Neuronal stem cell (in vitro differentiated cells): ENCODE measurements around the gene PARD3.

ENCODE experiments used
- DNase-seq: peaks from one replicate; pipeline ENCODE4 v3.0.0-alpha.2; 2013; ENCODE audit warnings: low spot score
- H2AFZ ChIP-seq: one replicate; pipeline ENCODE4 v1.6.1; 2013; ENCODE audit warnings: mild to moderate bottlenecking, low read length, inconsistent platforms
- H2AK5ac ChIP-seq: 2 replicates; pipeline ENCODE4 v1.6.1; 2013; ENCODE audit warnings: low read depth, mild to moderate bottlenecking, inconsistent platforms, low read length, moderate library complexity, mixed read lengths
- H2BK120ac ChIP-seq: 2 replicates; pipeline ENCODE4 v1.6.1; 2013; ENCODE audit warnings: low read depth, mild to moderate bottlenecking, inconsistent platforms, low read length, moderate library complexity, mixed read lengths
- H2BK12ac ChIP-seq: one replicate; pipeline ENCODE4 v1.6.1; 2013; ENCODE audit warnings: low read length, inconsistent platforms
- H2BK15ac ChIP-seq: 2 replicates; pipeline ENCODE4 v1.6.1; 2013; ENCODE audit warnings: mild to moderate bottlenecking, low read length, inconsistent platforms, mixed read lengths
- H2BK5ac ChIP-seq: one replicate; pipeline ENCODE4 v1.6.1; 2013; ENCODE audit warnings: inconsistent platforms, mild to moderate bottlenecking, low read length, moderate library complexity
- H3K14ac ChIP-seq: one replicate; pipeline ENCODE4 v1.6.1; 2013; ENCODE audit warnings: low read length, inconsistent platforms
- H3K18ac ChIP-seq: 2 replicates; pipeline ENCODE4 v1.6.1; 2013; ENCODE audit warnings: low read length, inconsistent platforms
- H3K23ac ChIP-seq: 2 replicates; pipeline ENCODE4 v1.6.1; 2013; ENCODE audit warnings: low read depth, mild to moderate bottlenecking, mixed read lengths, low read length, inconsistent platforms; ENCODE audit not compliant: poor library complexity
- H3K27ac ChIP-seq: replicated peaks from 3 replicates; pipeline ENCODE4 v1.5.1; 2013; ENCODE audit warnings: low read length, inconsistent platforms
- H3K27me3 ChIP-seq, 3 experiments: 2 replicates each; pipeline ENCODE4 v1.6.1; 2013; ENCODE audit warnings: low read length in 3 of 3, mild to moderate bottlenecking in 2 of 3, inconsistent platforms in 1 of 3, low read depth in 1 of 3, mixed read lengths in 1 of 3, moderate library complexity in 1 of 3; ENCODE audit not compliant: control insufficient read depth in 3 of 3, insufficient read depth in 3 of 3
- H3K36me3 ChIP-seq, 2 donors: replicated peaks in 1 of 2; 2 replicates each; pipeline ENCODE4 v1.6.1; 2013; ENCODE audit warnings: low read length in 2 of 2; ENCODE audit not compliant: control insufficient read depth in 2 of 2, insufficient read depth in 2 of 2
- H3K4ac ChIP-seq: 2 replicates; pipeline ENCODE4 v1.6.1; 2013; ENCODE audit warnings: inconsistent platforms, mild to moderate bottlenecking, low read length, moderate library complexity
- H3K4me1 ChIP-seq, 2 donors: 1 replicate in 1 of 2; 2 replicates in 1 of 2; pipeline ENCODE4 v1.6.1; 2013; ENCODE audit warnings: low read length in 2 of 2, low read depth in 1 of 2; ENCODE audit not compliant: control insufficient read depth in 2 of 2, insufficient read depth in 1 of 2
- H3K4me2 ChIP-seq: one replicate; pipeline ENCODE4 v1.6.1; 2013; ENCODE audit warnings: mild to moderate bottlenecking, low read length, inconsistent platforms; ENCODE audit not compliant: insufficient read depth, poor library complexity, severe bottlenecking
- H3K4me3 ChIP-seq, 2 donors: 2 replicates each; pipeline ENCODE4 v1.5.1; 2013; ENCODE audit warnings: low read length in 2 of 2, mild to moderate bottlenecking in 2 of 2, inconsistent platforms in 1 of 2, moderate library complexity in 1 of 2
- H3K79me1 ChIP-seq: one replicate; pipeline ENCODE4 v1.6.1; 2013; ENCODE audit warnings: low read depth, mild to moderate bottlenecking, inconsistent platforms, low read length, moderate library complexity
- H3K9ac ChIP-seq: one replicate; pipeline ENCODE4 v1.6.1; 2013; ENCODE audit warnings: mild to moderate bottlenecking, low read depth, low read length, inconsistent platforms; ENCODE audit not compliant: poor library complexity
- H3K9me3 ChIP-seq, 2 donors: replicated peaks in 1 of 2; 2 replicates each; pipeline versions ENCODE3 to v1.6.1; 2013; ENCODE audit warnings: low read length in 2 of 2, mild to moderate bottlenecking in 2 of 2, inconsistent platforms in 1 of 2, low read depth in 1 of 2, mixed read lengths in 1 of 2, moderate library complexity in 1 of 2; ENCODE audit not compliant: control insufficient read depth in 2 of 2, insufficient read depth in 1 of 2
- H4K8ac ChIP-seq: one replicate; pipeline ENCODE4 v1.6.1; 2013; ENCODE audit warnings: low read depth, mild to moderate bottlenecking, inconsistent platforms, low read length, moderate library complexity
- H4K91ac ChIP-seq: one replicate; pipeline ENCODE4 v1.6.1; 2013; ENCODE audit warnings: low read length, low read depth, mild to moderate bottlenecking, inconsistent platforms; ENCODE audit not compliant: poor library complexity
- WGBS, 2 donors: extraction: QIAGEN DNeasy Blood & Tissue Kit; methylation state at CpG; one replicate each; pipeline ENCODE4 v1.1.7; 2013; ENCODE audit warnings: missing lambda C conversion rate in 2 of 2, mixed read lengths in 1 of 2; ENCODE audit not compliant: insufficient read length in 2 of 2, insufficient replicate concordance in 1 of 2; ENCODE audit errors: extremely low coverage in 2 of 2; 5-methylcytosine and 5-hydroxymethylcytosine counted together

Gene PARD3

DNA sequence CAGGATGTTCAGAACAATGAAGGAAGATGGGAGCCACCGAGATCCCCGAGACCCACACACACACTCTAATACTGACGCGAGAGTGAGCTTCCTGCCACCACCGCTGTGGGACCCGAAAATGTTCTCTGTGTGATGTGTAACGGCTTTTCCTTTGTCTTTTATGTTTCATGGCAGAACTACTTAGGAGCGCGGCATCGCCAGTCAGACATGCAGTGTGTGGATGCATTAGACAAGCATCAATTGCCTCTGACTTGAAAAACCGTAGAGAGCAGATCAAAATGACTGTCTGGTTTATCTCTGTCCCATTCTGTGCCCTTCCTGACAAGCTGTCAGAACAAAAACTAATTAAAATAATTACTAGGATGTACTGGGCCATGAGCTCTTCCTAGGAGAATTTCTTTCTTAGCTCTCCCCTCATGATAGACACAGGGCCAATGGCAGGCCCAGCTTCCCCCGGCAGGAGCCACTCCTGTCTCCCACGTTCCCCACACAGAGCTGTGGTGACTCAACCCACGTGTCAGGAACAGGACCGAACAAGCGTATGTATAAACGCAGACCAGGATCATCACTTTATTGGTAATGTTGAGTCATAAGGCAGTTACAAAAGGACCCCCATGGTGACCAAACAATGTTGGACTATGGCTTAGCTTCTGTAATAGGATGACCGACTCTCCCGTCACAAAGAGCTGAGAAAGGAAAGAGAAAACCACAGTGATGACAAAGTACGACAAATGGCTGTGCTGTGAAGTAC is 705.0 kb downstream of the PARD3 start:
- H2BK120ac ChIP-seq: no peak overlapping the region
- no peak overlapping the region for H3K14ac ChIP-seq
- no peak overlapping the region for H2AK5ac ChIP-seq
- no peaks in the 10 kb centered on the region for H3K9me3 ChIP-seq
- WGBS, 2 donors: no CpG with 5 or more reads among the region's 20 CpGs
- no peak overlapping the region for H4K91ac ChIP-seq
- no peak overlapping the region for H3K4me3 ChIP-seq
- no peak overlapping the region for H3K27ac ChIP-seq
- no peaks in the 10 kb centered on the region for H3K27me3 ChIP-seq
- no peak for DNase-seq
- no peak overlapping the region for H3K18ac ChIP-seq
- H3K4ac ChIP-seq: no peak overlapping the region
- no peak overlapping the region for H2BK12ac ChIP-seq
- H3K36me3 ChIP-seq: peaks cover 3 to 7% of the 10 kb centered on the region in 2 donors
- H2BK15ac ChIP-seq: no peak overlapping the region
- H2AFZ ChIP-seq: no peak overlapping the region
- H3K4me1 ChIP-seq: peaks cover 5% of the 10 kb centered on the region in 2 donors
- H3K4me2 ChIP-seq: no peak overlapping the region
- H3K23ac ChIP-seq: no peak overlapping the region
- no peak overlapping the region for H3K9ac ChIP-seq
- no peaks in the 10 kb centered on the region for H3K79me1 ChIP-seq
- no peak overlapping the region for H4K8ac ChIP-seq
- no peak overlapping the region for H2BK5ac ChIP-seq

DNA sequence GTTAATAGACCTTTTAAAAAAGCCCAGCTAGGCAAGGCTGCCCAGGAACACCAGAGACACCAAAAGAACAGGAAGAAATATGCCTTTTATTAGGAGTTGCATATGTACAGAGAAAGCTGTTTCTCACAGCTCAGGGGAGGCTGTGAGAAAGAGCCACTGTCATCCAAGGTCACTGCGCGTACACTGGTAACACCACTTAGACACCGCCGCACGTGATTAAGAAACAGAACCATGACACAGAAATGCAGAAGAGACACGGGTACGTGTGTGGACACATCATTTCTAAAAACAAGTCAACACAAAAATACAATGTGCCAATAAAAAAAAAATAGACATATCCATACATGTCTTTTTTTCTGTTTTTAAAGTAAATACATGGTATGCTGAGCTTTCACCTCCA is 705.6 kb downstream of the PARD3 start:
- Histone ChIP-seq H3K4me2 (no peak overlapping the region), H2AK5ac (no peak overlapping the region), H3K36me3 (peaks cover 3 to 7% of the 10 kb centered on the region in 2 donors), H3K79me1 (no peaks in the 10 kb centered on the region), H3K18ac (no peak overlapping the region), H3K27me3 (no peaks in the 10 kb centered on the region), H2BK120ac (no peak overlapping the region), H3K9ac (no peak overlapping the region), H2BK5ac (no peak overlapping the region), H3K14ac (no peak overlapping the region), H4K8ac (no peak overlapping the region), H2BK15ac (no peak overlapping the region), H3K9me3 (no peaks in the 10 kb centered on the region), H2BK12ac (no peak overlapping the region), H3K4me1 (peaks cover 5 to 6% of the 10 kb centered on the region in 2 donors), H3K4me3 (no peak overlapping the region), H2AFZ (no peak overlapping the region), H3K23ac (no peak overlapping the region), H4K91ac (no peak overlapping the region), H3K4ac (no peak overlapping the region), H3K27ac (no peak overlapping the region)
- WGBS, 2 donors: no CpG with 5 or more reads among the region's 7 CpGs
- DNase-seq: no peak

DNA sequence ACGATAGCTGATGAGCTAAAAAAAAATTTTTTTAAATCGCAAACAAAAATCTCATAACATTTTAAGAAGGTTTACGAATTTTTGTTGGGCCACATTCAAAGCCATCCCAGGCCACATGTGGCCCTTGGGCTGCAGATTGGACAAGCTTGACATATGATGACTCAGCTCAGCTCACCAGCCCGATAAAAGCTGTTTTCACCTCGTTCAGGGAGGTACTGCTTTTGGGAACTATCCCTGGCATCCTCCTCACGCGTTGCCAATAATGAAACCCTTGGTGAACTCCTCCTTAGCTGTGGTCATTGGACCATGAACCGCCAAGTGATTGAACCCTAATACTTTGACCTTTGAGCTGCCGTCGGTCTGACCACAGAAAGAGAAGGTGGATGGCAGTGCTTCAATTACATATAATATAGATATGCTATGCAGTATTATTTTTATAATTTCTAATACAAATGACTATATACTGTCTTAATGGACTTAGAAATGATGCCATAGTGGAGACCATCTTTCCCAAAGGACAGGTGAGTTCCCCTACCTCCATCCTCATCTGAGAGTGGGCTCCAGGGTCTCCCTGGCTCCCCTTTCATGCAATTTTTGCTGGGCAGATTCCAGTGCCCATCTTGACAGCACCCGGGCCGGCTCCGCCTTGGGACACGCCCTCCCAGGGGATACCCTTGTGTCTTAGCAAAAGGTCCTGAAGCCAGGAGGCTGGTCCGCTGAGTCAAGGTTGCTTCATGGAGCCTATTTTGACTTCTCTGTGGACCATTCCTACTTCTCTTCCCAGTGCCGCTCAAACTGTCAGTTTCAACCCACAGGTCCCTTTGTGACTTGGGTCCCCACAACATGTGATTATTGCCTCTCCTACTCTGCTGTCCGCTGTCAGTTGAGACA is 707.2 kb downstream of the PARD3 start:
- no peak for DNase-seq
- no peak overlapping the region for H3K23ac ChIP-seq
- H3K9ac ChIP-seq: no peak overlapping the region
- no peaks in the 10 kb centered on the region for H3K79me1 ChIP-seq
- H2BK5ac ChIP-seq: no peak overlapping the region
- no peaks in the 10 kb centered on the region for H3K9me3 ChIP-seq
- no CpG with 5 or more reads among the region's 17 CpGs for WGBS, 2 donors
- no peak overlapping the region for H3K4me2 ChIP-seq
- no peak overlapping the region for H3K4ac ChIP-seq
- peak overlapping the region in 1 of 2 donors; percentile 20 for H3K4me3 ChIP-seq
- no peak overlapping the region for H2AFZ ChIP-seq
- H3K36me3 ChIP-seq: peaks cover 3 to 7% of the 10 kb centered on the region in 2 donors
- no peaks in the 10 kb centered on the region for H3K27me3 ChIP-seq
- H2BK120ac ChIP-seq: no peak overlapping the region
- H2BK15ac ChIP-seq: no peak overlapping the region
- H4K91ac ChIP-seq: no peak overlapping the region
- no peak overlapping the region for H2AK5ac ChIP-seq
- no peak overlapping the region for H3K18ac ChIP-seq
- H3K4me1 ChIP-seq: peaks cover 5 to 6% of the 10 kb centered on the region in 2 donors
- no peak overlapping the region for H2BK12ac ChIP-seq
- no peak overlapping the region for H4K8ac ChIP-seq
- no peak overlapping the region for H3K27ac ChIP-seq
- H3K14ac ChIP-seq: no peak overlapping the region

DNA sequence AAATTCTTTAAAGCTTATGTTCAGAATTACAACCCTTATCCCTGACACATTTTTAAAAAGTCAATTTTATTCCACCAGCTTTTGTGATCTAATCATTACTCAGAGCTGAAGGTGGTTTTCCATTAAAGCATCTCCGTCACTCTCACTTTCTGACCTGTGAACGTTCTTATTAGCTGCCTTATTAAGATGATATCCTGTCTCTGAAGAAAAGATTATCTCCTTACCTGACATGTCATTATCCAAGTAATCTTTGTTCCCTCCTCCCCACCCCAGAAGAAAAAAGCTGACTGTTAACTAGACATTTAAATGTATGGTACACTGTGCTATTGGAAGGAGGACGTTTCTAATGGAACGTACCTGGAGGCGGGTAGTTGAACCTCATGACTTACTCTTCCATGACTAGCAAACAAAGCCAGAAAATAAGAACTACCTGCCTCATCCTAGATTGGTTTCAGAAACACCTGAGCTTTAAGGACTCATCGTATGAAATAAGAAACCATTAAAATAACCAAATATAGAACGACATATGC is 708.7 kb downstream of the PARD3 start:
- H3K14ac ChIP-seq: no peak overlapping the region
- no CpG with 5 or more reads among the region's 7 CpGs for WGBS, 2 donors

More for the DNA sequence above, 708.7 kb downstream of the PARD3 start:
- no peak for DNase-seq
- H3K4me2 ChIP-seq: no peak overlapping the region
- H2BK5ac ChIP-seq: no peak overlapping the region
- no peak overlapping the region for H3K4me3 ChIP-seq
- no peak overlapping the region for H4K8ac ChIP-seq
- H2AK5ac ChIP-seq: no peak overlapping the region
- H3K79me1 ChIP-seq: no peaks in the 10 kb centered on the region
- no peak overlapping the region for H3K9ac ChIP-seq
- H4K91ac ChIP-seq: no peak overlapping the region
- H3K9me3 ChIP-seq: no peaks in the 10 kb centered on the region
- H3K27ac ChIP-seq: no peak overlapping the region
- no peak overlapping the region for H3K4ac ChIP-seq
- no peak overlapping the region for H3K23ac ChIP-seq
- H3K27me3 ChIP-seq: no peaks in the 10 kb centered on the region
- H2AFZ ChIP-seq: no peak overlapping the region
- H2BK15ac ChIP-seq: no peak overlapping the region
- no peak overlapping the region for H3K18ac ChIP-seq
- H3K36me3 ChIP-seq: peaks cover 3 to 7% of the 10 kb centered on the region in 2 donors
- H3K4me1 ChIP-seq: peaks cover 5 to 6% of the 10 kb centered on the region in 2 donors
- H2BK12ac ChIP-seq: no peak overlapping the region
- H2BK120ac ChIP-seq: no peak overlapping the region
